ENCODE measurements around the gene RIN3. TPM values are rescaled to one million over a fixed set of nuclear protein-coding genes. Genes with fewer than 3 reads are reported as not detected.

RIN3 gene
- 10 to 100 TPM; 15.1 to 32.3 (median 21.9) TPM for total RNA-seq

GRCh38 chr14:92513204-92513965, at the start of gene RIN3:
RIN3 (plus strand) TSS chr14:92513781; CDS start chr14:92513933, 152 bp downstream.
- TF ChIP-seq, protein P1, sequence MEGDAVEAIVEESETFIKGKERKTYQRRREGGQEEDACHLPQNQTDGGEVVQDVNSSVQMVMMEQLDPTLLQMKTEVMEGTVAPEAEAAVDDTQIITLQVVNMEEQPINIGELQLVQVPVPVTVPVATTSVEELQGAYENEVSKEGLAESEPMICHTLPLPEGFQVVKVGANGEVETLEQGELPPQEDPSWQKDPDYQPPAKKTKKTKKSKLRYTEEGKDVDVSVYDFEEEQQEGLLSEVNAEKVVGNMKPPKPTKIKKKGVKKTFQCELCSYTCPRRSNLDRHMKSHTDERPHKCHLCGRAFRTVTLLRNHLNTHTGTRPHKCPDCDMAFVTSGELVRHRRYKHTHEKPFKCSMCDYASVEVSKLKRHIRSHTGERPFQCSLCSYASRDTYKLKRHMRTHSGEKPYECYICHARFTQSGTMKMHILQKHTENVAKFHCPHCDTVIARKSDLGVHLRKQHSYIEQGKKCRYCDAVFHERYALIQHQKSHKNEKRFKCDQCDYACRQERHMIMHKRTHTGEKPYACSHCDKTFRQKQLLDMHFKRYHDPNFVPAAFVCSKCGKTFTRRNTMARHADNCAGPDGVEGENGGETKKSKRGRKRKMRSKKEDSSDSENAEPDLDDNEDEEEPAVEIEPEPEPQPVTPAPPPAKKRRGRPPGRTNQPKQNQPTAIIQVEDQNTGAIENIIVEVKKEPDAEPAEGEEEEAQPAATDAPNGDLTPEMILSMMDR (IDR thresholded peaks at IDR 0.05; ENCODE audit: low read depth), result no peak

- TF ChIP-seq, protein P1 (IDR thresholded peaks at IDR 0.05; ENCODE audit: low read depth), result no peak
Measured at GRCh38 chr14:92464156-92464555, 49.4 kb upstream of the RIN3 start.

- TF ChIP-seq, protein P1 (IDR thresholded peaks at IDR 0.05; ENCODE audit: low read depth), result no peak
Measured at GRCh38 chr14:92464716-92465115, 48.9 kb upstream of the RIN3 start.

GRCh38 chr14:92465353-92466055, 48.1 kb upstream of the RIN3 start:
- TF ChIP-seq, protein P1 (IDR thresholded peaks at IDR 0.05; ENCODE audit: low read depth), result no peak

- TF ChIP-seq, protein P1 (IDR thresholded peaks at IDR 0.05; ENCODE audit: low read depth), result no peak
Measured at GRCh38 chr14:92466059-92466458, 47.5 kb upstream of the RIN3 start.

DNA sequence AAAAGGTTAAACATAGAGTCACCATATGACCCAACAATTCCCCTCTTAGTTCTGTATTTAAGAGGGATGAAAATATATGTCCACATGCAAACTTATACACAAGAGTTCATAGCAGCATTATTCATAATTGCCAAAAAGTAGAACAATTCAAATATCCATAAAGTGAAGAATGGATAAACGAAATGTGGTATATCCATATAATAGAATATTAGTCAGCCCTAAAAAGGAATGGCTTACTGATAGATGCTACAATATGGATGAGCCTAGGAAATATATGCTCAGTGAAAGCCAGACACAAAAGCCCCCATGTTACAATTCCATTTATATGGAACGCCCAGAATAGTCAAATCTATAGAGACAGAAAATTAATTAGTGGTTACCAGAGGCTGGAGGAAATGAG, 44.1 kb upstream of the RIN3 start:
- TF ChIP-seq, protein P1 (IDR thresholded peaks at IDR 0.05; ENCODE audit: low read depth), result no peak

DNA sequence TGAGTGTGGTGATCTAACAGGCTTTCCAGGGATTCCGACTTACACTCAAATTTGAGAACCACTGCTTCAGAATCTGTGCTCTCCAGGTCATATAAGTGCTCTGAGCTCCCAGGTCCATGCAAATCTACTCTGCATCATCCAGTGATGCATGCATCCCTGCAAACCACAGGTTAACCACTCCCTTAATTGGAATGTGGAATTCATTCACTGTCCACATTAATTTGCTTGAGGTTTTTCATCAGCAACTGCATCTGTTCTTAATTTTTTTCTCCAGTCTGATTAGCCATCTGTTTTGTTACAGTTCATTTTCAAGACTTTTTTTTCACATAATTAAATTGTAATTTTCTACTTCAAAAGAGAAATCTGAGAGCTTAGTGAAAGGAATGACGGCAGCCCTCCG, 43.4 kb upstream of the RIN3 start:
- TF ChIP-seq, protein P1 (IDR thresholded peaks at IDR 0.05; ENCODE audit: low read depth), result no peak
